ENCODE results near the gene NIF3L1. TPM values are rescaled to one million over a fixed set of nuclear protein-coding genes. Genes with fewer than 3 reads are reported as not detected.

NIF3L1 gene
- total RNA-seq, 6 experiments from 2014 or later: 18.4 to 25.4 (median 20.6) TPM

- Mint-ChIP-seq H3K27me3 (ENCODE audit: insufficient read depth) (peaks cover 9% of the 10 kb centered on the region), H3K36me3 (ENCODE audit: low read depth) (peaks cover 50% of the 10 kb centered on the region)
Measured at GRCh38 chr2:200852605-200853004, 36.6 kb upstream of the NIF3L1 start.

DNA sequence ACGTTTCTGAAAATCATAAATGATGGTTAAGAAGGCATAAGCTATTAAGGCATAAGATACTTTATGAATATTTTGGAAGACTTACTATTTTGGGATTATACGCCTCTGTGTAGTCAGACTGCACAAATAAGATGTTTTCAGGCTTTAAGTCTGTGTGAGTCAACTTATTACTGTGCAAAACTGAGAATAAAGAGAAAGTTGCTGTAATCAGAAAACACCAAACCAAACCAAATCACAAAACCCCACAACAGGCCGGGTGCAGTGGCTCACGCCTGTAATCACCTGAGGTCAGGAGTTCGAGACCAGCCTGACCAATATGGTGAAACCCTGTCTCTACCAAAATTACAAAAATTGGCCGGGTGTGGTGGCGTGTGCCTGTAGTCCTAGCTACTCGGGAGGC is 32.4 kb upstream of the NIF3L1 start:
- no peak overlapping the region for H3K4me3 Mint-ChIP-seq
- H3K9me3 Mint-ChIP-seq: no peaks in the 10 kb centered on the region
- H3K27me3 Mint-ChIP-seq (ENCODE audit: insufficient read depth): peaks cover 4% of the 10 kb centered on the region
- H3K36me3 Mint-ChIP-seq (ENCODE audit: low read depth): peaks cover 78% of the 10 kb centered on the region
- peaks cover 32% of the 10 kb centered on the region for H3K4me1 Mint-ChIP-seq (ENCODE audit: low read depth)
- H3K27ac Mint-ChIP-seq: no peak overlapping the region
- DNase-seq: no peak
- TF ChIP-seq, protein P1, sequence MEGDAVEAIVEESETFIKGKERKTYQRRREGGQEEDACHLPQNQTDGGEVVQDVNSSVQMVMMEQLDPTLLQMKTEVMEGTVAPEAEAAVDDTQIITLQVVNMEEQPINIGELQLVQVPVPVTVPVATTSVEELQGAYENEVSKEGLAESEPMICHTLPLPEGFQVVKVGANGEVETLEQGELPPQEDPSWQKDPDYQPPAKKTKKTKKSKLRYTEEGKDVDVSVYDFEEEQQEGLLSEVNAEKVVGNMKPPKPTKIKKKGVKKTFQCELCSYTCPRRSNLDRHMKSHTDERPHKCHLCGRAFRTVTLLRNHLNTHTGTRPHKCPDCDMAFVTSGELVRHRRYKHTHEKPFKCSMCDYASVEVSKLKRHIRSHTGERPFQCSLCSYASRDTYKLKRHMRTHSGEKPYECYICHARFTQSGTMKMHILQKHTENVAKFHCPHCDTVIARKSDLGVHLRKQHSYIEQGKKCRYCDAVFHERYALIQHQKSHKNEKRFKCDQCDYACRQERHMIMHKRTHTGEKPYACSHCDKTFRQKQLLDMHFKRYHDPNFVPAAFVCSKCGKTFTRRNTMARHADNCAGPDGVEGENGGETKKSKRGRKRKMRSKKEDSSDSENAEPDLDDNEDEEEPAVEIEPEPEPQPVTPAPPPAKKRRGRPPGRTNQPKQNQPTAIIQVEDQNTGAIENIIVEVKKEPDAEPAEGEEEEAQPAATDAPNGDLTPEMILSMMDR (IDR thresholded peaks at IDR 0.05): no peak

More at GRCh38 chr2:200852605-200853004, 36.6 kb upstream of the NIF3L1 start:
- DNase-seq: no peak
- Mint-ChIP-seq H3K4me1 (ENCODE audit: low read depth) (no peaks in the 10 kb centered on the region; the same call in 1 of the 2 replicates), H3K27ac (peak overlapping the region; percentile 31), H3K4me3 (no peak overlapping the region), H3K9me3 (no peaks in the 10 kb centered on the region)
- TF ChIP-seq, protein P1 (IDR thresholded peaks at IDR 0.05): no peak

- peak overlapping the region; percentile 95 for H3K4me3 Mint-ChIP-seq
- no peaks in the 10 kb centered on the region for H3K9me3 Mint-ChIP-seq
- peaks cover 4% of the 10 kb centered on the region for H3K27me3 Mint-ChIP-seq (ENCODE audit: insufficient read depth)
- peaks cover 50% of the 10 kb centered on the region for H3K4me1 Mint-ChIP-seq (ENCODE audit: low read depth)
- TF ChIP-seq, protein P1 (IDR thresholded peaks at IDR 0.05): no peak
- peaks cover 74% of the 10 kb centered on the region for H3K36me3 Mint-ChIP-seq (ENCODE audit: low read depth)
- peak; percentile 19 for DNase-seq
- H3K27ac Mint-ChIP-seq: peak overlapping the region; percentile 68
Measured at GRCh38 chr2:200860092-200860795, 28.9 kb upstream of the NIF3L1 start.

DNA sequence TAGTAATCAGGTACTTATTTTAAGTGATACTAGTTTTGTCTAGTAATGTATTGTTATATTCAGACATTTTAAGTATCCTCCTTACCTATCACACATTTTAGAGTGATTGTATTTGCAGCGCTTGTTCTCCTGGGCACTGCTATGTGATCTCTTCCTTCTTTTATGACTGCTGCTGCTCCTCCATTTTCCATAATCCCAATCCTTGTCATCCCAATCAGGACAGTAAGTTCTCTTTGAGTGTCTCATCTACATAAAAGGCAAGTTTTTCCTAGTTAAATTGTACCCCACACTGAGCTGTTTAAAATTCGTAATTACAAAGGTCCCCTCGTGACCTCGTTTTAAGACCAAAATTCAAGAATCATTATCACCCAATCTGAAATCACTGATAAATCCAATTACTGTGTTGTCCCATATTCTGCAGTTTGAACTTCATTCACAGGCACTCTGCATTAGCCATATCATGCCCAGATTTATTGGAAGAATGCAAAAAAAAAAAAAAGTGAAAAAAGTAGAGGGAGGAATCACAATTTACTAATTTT is 27.5 kb upstream of the NIF3L1 start:
- DNase-seq: no peak
- no peaks in the 10 kb centered on the region for H3K9me3 Mint-ChIP-seq
- H3K27me3 Mint-ChIP-seq (ENCODE audit: insufficient read depth): peaks cover 4% of the 10 kb centered on the region
- peak overlapping the region; percentile 95 for H3K4me3 Mint-ChIP-seq
- peak overlapping the region; percentile 99 for H3K27ac Mint-ChIP-seq
- H3K4me1 Mint-ChIP-seq (ENCODE audit: low read depth): peaks cover 51% of the 10 kb centered on the region
- TF ChIP-seq, protein P1 (IDR thresholded peaks at IDR 0.05): no peak
- H3K36me3 Mint-ChIP-seq (ENCODE audit: low read depth): peaks cover 69% of the 10 kb centered on the region

- peak overlapping the region; percentile 95 for H3K4me3 Mint-ChIP-seq
- H3K9me3 Mint-ChIP-seq: no peaks in the 10 kb centered on the region
- peak overlapping the region; percentile 99 for H3K27ac Mint-ChIP-seq
- TF ChIP-seq, protein P1 (IDR thresholded peaks at IDR 0.05): no peak
- H3K36me3 Mint-ChIP-seq (ENCODE audit: low read depth): peaks cover 66% of the 10 kb centered on the region
- H3K27me3 Mint-ChIP-seq (ENCODE audit: insufficient read depth): peaks cover 4% of the 10 kb centered on the region
- peaks cover 58% of the 10 kb centered on the region for H3K4me1 Mint-ChIP-seq (ENCODE audit: low read depth)
- peak; percentile 76 for DNase-seq
Measured at GRCh38 chr2:200862532-200863000, 26.6 kb upstream of the NIF3L1 start.

All from HFFc6 (cell line).